Esophagus muscularis mucosa (tissue), 4 donors: ENCODE results near the gene GPR21. TPM values are rescaled to one million over a fixed set of nuclear protein-coding genes. Genes with fewer than 3 reads are reported as not detected.

Experiments used
- DNase-seq: peaks from one replicate; pipeline ENCODE4 v3.0.0-alpha.2; 2017; ENCODE audit errors: extremely low spot score
- H3K27ac ChIP-seq, 4 donors: fragments of 200-600 bp; sonication (generic); replicated peaks in 1 of 4; 1 replicate in 3 of 4; 2 replicates in 1 of 4; pipeline ENCODE4 v1.5.1; 2016 to 2019; ENCODE audit warnings: mild to moderate bottlenecking in 1 of 4
- H3K27me3 ChIP-seq, 4 donors: fragments of 200-600 bp; sonication (generic); one replicate each; pipeline versions ENCODE4 v1.5.1 to v1.6.0; 2016 to 2019
- H3K36me3 ChIP-seq, 4 donors: fragments of 200-600 bp; sonication (generic); one replicate each; pipeline ENCODE4 v1.5.1; 2016 to 2019
- H3K4me1 ChIP-seq, 4 donors: fragments of 200-600 bp; sonication (generic); one replicate each; pipeline ENCODE4 v1.5.1; 2016 to 2019
- H3K4me3 ChIP-seq, 4 donors: fragments of 200-600 bp; sonication (generic); 1 replicate in 2 of 4; 2 replicates in 2 of 4; pipeline ENCODE4 v1.5.1; 2016 to 2019; ENCODE audit warnings: mild to moderate bottlenecking in 4 of 4, moderate library complexity in 1 of 4
- H3K9me3 ChIP-seq, 4 donors: fragments of 200-600 bp; sonication (generic); 1 replicate in 3 of 4; 2 replicates in 1 of 4; pipeline ENCODE4 v1.5.1; 2016 to 2019
- EP300 ChIP-seq: sonication (generic); formaldehyde crosslinking; IDR thresholded peaks from one replicate; pipeline ENCODE4 v1.6.1; 2017; ENCODE audit warnings: antibody characterized with exemption
- POLR2A ChIP-seq: fragments of 450-650 bp; IDR thresholded peaks from one replicate; pipeline ENCODE4 v1.6.1; 2017; ENCODE audit warnings: antibody characterized with exemption, moderate library complexity, mild to moderate bottlenecking, low read depth
- POLR2AphosphoS5 ChIP-seq, 2 donors: sonication (generic); formaldehyde crosslinking; IDR thresholded peaks; one replicate each; pipeline ENCODE4 v1.6.1; 2017; ENCODE audit warnings: antibody characterized with exemption in 2 of 2
- WGBS: methylation state at CpG from one replicate; pipeline ENCODE4 v1.1.5; 2018; 5-methylcytosine and 5-hydroxymethylcytosine counted together
- intact Hi-C: fragments of 100-400 bp; cut with DNase I; formaldehyde crosslinking; loops from one replicate; pipeline ENCODE4 v1.15.1; 2023
- total RNA-seq, 4 donors: library from RNA; depleted of rRNA; stranded (reverse); fragments of >200 nt; gene quantifications; one replicate each; pipeline versions ENCODE4 v1.1.0 to v1.2.1, GENCODE V29; 2016
- TF ChIP-seq, protein P1 (sequence below), 3 experiments: fragments of 200-600 bp in 2 of 3; fragments of 450-650 bp in 1 of 3; sonication (generic) in 2 of 3; IDR thresholded peaks; one replicate each; pipeline ENCODE4 v1.5.1; 2017 to 2019; ENCODE audit warnings: antibody characterized with exemption in 3 of 3, mild to moderate bottlenecking in 2 of 3, moderate library complexity in 1 of 3

GPR21 gene
- total RNA-seq, 4 donors from 2014 or later: 0.33 to 1.1 (median 0.52) TPM; not detected in 1

DNA sequence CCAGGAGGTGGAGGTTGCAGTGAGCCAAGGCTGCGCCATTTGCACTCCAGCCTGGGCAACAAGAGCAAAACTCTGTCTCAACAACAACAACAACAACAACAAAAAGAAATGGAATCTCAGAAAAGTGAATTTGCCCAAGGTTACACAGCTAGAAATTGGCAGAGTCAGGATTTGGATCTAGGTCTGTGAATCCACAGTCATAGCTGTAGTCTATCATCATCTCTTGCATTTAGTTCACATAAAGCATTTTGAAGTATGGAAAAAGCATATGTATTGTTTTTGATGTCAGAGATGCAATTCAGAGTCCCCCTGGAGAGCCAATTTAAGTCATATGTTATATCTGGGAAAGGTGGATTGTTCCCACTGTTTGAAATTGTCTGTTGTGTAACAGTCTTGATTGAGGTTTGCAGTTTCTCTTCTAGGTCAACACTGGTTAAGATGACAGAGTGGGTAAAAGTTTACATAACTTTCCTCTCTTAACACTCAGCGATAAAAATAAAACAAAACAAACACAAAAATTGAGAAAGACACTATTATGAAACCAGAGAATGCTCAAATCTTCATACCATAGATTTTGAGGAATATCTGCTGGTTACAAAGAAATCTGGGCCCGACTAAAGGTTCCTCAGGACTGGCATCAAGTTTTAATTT is 21.5 kb upstream of the GPR21 start:
- H3K36me3 ChIP-seq: peaks cover 6 to 77% (median 56%) of the 10 kb centered on the region in 4 donors
- intact Hi-C loops: no loop called here

DNA sequence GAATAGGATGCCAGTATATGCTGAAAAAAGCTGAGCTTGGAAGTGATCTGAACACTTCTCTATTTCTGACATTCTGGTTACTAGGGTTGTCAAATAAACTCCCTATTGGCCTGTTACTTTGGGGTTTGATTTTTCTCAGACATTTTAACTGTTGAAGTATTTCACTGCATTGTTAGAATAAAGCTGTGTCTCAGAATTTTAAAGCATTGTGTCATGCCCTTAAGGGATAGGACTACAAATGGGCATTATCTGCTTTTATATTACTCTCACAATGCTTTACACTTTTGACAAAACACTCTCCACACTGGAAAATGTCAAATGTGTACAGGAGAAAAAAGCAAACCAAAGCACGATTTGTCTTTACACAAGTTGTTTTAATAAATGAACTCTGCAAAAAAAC is 16.8 kb upstream of the GPR21 start:
- WGBS: 61% methylated on average over 1 of the region's 1 CpG
- TF ChIP-seq POLR2AphosphoS5 (IDR thresholded peaks at IDR 0.05) (no peak), EP300 (no peak), POLR2A (no peak)
- TF ChIP-seq, protein P1, sequence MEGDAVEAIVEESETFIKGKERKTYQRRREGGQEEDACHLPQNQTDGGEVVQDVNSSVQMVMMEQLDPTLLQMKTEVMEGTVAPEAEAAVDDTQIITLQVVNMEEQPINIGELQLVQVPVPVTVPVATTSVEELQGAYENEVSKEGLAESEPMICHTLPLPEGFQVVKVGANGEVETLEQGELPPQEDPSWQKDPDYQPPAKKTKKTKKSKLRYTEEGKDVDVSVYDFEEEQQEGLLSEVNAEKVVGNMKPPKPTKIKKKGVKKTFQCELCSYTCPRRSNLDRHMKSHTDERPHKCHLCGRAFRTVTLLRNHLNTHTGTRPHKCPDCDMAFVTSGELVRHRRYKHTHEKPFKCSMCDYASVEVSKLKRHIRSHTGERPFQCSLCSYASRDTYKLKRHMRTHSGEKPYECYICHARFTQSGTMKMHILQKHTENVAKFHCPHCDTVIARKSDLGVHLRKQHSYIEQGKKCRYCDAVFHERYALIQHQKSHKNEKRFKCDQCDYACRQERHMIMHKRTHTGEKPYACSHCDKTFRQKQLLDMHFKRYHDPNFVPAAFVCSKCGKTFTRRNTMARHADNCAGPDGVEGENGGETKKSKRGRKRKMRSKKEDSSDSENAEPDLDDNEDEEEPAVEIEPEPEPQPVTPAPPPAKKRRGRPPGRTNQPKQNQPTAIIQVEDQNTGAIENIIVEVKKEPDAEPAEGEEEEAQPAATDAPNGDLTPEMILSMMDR (IDR thresholded peaks at IDR 0.05): no peak

More for the DNA sequence above, 21.5 kb upstream of the GPR21 start:
- 84% methylated on average over 3 of the region's 3 CpGs for WGBS
- Histone ChIP-seq H3K9me3 (no peaks in the 10 kb centered on the region), H3K27ac (no peak overlapping the region), H3K4me3 (no peak overlapping the region), H3K27me3 (no peaks in the 10 kb centered on the region), H3K4me1 (peaks cover 0 to 11% (median 5%) of the 10 kb centered on the region in 4 donors)
- no peak for TF ChIP-seq EP300
- TF ChIP-seq, protein P1 (IDR thresholded peaks at IDR 0.05): no peak
- no peak for TF ChIP-seq POLR2AphosphoS5 (IDR thresholded peaks at IDR 0.05)
- TF ChIP-seq POLR2A: no peak
- DNase-seq: no peak

DNA sequence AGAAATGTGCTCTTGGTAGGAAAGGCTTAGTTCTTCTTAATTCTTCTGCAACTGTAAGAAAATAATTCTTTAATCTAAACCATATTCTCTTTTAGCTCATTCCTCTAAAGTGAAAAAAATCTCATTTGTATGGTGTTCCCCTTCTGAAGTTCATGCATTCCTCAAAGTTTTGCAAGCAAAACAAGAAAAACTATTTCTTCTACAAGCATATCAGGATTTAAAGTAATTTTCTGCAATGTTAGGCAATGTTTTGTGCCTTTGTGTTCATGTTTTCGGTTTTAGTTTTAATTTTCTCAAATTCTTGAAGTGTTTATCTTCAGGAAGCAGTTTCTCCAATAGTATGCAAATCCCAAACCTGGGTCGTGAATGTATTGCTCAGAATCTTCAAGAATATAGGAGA is 12.7 kb upstream of the GPR21 start:
- intact Hi-C loops: no loop called here
- no peaks in the 10 kb centered on the region for H3K9me3 ChIP-seq
- 84% methylated on average over 2 of the region's 2 CpGs for WGBS
- H3K27ac ChIP-seq: no peak overlapping the region
- no peaks in the 10 kb centered on the region for H3K27me3 ChIP-seq
- H3K4me3 ChIP-seq: no peak overlapping the region
- TF ChIP-seq POLR2AphosphoS5 (IDR thresholded peaks at IDR 0.05) (no peak), EP300 (no peak), POLR2A (no peak)
- TF ChIP-seq, protein P1 (IDR thresholded peaks at IDR 0.05): no peak
- peaks cover 7 to 77% (median 51%) of the 10 kb centered on the region in 4 donors for H3K36me3 ChIP-seq
- no peaks in the 10 kb centered on the region for H3K4me1 ChIP-seq
- DNase-seq: no peak

More for the DNA sequence above, 16.8 kb upstream of the GPR21 start:
- H3K36me3 ChIP-seq: peaks cover 6 to 86% (median 61%) of the 10 kb centered on the region in 4 donors
- peaks cover 0 to 11% (median 2%) of the 10 kb centered on the region in 4 donors for H3K4me1 ChIP-seq
- H3K4me3 ChIP-seq: no peak overlapping the region
- DNase-seq: no peak
- intact Hi-C loops: no loop called here
- no peaks in the 10 kb centered on the region for H3K9me3 ChIP-seq
- H3K27ac ChIP-seq: no peak overlapping the region
- H3K27me3 ChIP-seq: no peaks in the 10 kb centered on the region

DNA sequence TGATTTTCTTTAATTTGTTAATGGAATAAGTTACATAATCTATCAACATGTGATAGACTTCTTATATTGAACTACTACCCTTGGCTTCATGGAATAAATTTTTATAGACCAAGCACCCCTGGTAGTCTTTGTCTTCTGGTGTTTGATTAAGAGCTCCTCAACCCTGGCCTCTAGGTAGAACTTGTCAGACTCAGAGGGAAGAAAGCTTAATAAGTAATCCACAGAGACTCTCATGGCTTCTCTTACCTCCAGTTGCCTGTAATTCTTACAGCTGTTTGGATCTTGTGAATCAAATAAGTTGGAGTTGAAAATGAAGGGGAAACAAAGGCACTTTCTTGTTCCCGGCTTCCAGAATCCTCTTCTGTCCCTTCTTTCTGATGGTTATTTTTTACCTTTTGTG is 7.0 kb upstream of the GPR21 start:
- Histone ChIP-seq H3K4me1 (peaks cover 0 to 19% (median 15%) of the 10 kb centered on the region in 4 donors), H3K27me3 (no peaks in the 10 kb centered on the region), H3K36me3 (peaks cover 7 to 56% (median 41%) of the 10 kb centered on the region in 4 donors), H3K9me3 (no peaks in the 10 kb centered on the region), H3K4me3 (no peak overlapping the region), H3K27ac (no peak overlapping the region)
- intact Hi-C loops: no loop called here
- TF ChIP-seq, protein P1 (IDR thresholded peaks at IDR 0.05): no peak
- TF ChIP-seq EP300 (no peak), POLR2A (no peak), POLR2AphosphoS5 (IDR thresholded peaks at IDR 0.05) (no peak)
- WGBS: 97% methylated on average over 1 of the region's 1 CpG
- no peak for DNase-seq
